HL-60 (cell line): ENCODE data around the gene SMC3.

Source experiments
- DNase-seq, 2 experiments: peaks; one replicate each; pipeline ENCODE4 v3.0.0-alpha.2; 2010 to 2020; ENCODE audit warnings: low read depth in 1 of 2, low spot score in 1 of 2
- H3K27ac ChIP-seq: fragments of 250-450 bp; sonication (Bioruptor Pico); replicated peaks from 2 replicates; pipeline ENCODE4 v1.5.1; 2020; ENCODE audit warnings: mild to moderate bottlenecking, moderate library complexity
- H3K27me3 ChIP-seq: fragments of 250-450 bp; sonication (Bioruptor Pico); 2 replicates; pipeline ENCODE4 v1.5.1; 2021; ENCODE audit warnings: mild to moderate bottlenecking, moderate library complexity; ENCODE audit not compliant: insufficient read depth, poor library complexity, severe bottlenecking
- H3K4me3 ChIP-seq: replicated peaks from 2 replicates; pipeline ENCODE4 v1.5.1; 2011; ENCODE audit warnings: mild to moderate bottlenecking, control low read depth, low read length; ENCODE audit not compliant: insufficient read depth
- CTCF ChIP-seq: IDR thresholded peaks from one replicate; pipeline ENCODE4 v1.5.1; 2011; ENCODE audit warnings: low read length, control low read depth, inconsistent platforms; ENCODE audit not compliant: insufficient read depth
- GABPA ChIP-seq: IDR thresholded peaks from 2 replicates; pipeline ENCODE4 v1.6.1; 2012; ENCODE audit warnings: low read depth
- POLR2AphosphoS5 ChIP-seq: IDR thresholded peaks from 2 replicates; pipeline ENCODE4 v1.6.1; 2012; ENCODE audit warnings: low read depth
- REST ChIP-seq: IDR thresholded peaks from 2 replicates; pipeline ENCODE4 v1.6.1; 2012; ENCODE audit warnings: low read depth; ENCODE audit not compliant: insufficient replicate concordance
- SPI1 ChIP-seq: IDR thresholded peaks from 2 replicates; pipeline ENCODE4 v1.6.1; 2012; ENCODE audit warnings: low read depth, mild to moderate bottlenecking, borderline replicate concordance

Gene SMC3

GRCh38 chr10:110574420-110574819 is 6.9 kb downstream of the SMC3 start:
- H3K27me3 ChIP-seq: no peaks in the 10 kb centered on the region
- H3K27ac ChIP-seq: no peak overlapping the region
- TF ChIP-seq GABPA (no peak), POLR2AphosphoS5 (no peak), SPI1 (no peak), REST (no peak), CTCF (no peak)

GRCh38 chr10:110576220-110576619 is 8.7 kb downstream of the SMC3 start:
- DNase-seq: no peak
- TF ChIP-seq REST: no peak
- TF ChIP-seq GABPA: no peak
- no peak for TF ChIP-seq SPI1
- TF ChIP-seq POLR2AphosphoS5: no peak
- TF ChIP-seq CTCF: no peak
- no peak overlapping the region for H3K4me3 ChIP-seq
- no peaks in the 10 kb centered on the region for H3K27me3 ChIP-seq
- no peak overlapping the region for H3K27ac ChIP-seq

More at GRCh38 chr10:110574420-110574819, 6.9 kb downstream of the SMC3 start:
- no peak for DNase-seq
- H3K4me3 ChIP-seq: no peak overlapping the region

- DNase-seq: no peak
- Histone ChIP-seq H3K27me3 (no peaks in the 10 kb centered on the region), H3K4me3 (no peak overlapping the region), H3K27ac (no peak overlapping the region)
- TF ChIP-seq SPI1 (no peak), REST (no peak), POLR2AphosphoS5 (no peak), GABPA (no peak), CTCF (no peak)
Measured at GRCh38 chr10:110577056-110577455, 9.6 kb downstream of the SMC3 start.
